IMR-90 (cell line): ENCODE measurements around the gene EML4. TPM values are rescaled to one million over a fixed set of nuclear protein-coding genes. Genes with fewer than 3 reads are reported as not detected.

ENCODE experiments used
- ATAC-seq: fragments of 200-7000 bp; cut with Tn5 transposase; 2 replicates; pipeline ENCODE4 v1.9.1; 2020; ENCODE audit warnings: low read depth, mild to moderate bottlenecking, moderate library complexity
- BruUV-seq: library from RNA; stranded (reverse); fragments of 400-500 nt; replicated peaks from 2 replicates; lab custom pipeline; 2021; lab: Mats Ljungman, UMichigan
- CTCF ChIA-PET: fragments of 300-600 bp; formaldehyde crosslinking; extraction: SDS; loops from one replicate; lab custom pipeline; 2021; ENCODE audit warnings: antibody characterized with exemption; lab: Yijun Ruan, JAX
- POLR2A ChIA-PET: fragments of 300-600 bp; sonication (Branson Sonifier 250); formaldehyde crosslinking; loops from one replicate; lab custom pipeline; 2022; ENCODE audit warnings: antibody characterized with exemption; ENCODE audit not compliant: unreplicated experiment; lab: Charles Lee
- DNase-seq: peaks from one replicate; pipeline ENCODE4 v3.0.0; 2013
- H2AFZ ChIP-seq: replicated peaks from 2 replicates; pipeline ENCODE3; 2013; ENCODE audit warnings: low read length, mild to moderate bottlenecking; ENCODE audit not compliant: poor library complexity
- H2AK5ac ChIP-seq: 2 replicates; pipeline ENCODE4 v1.6.1; 2013; ENCODE audit warnings: low read depth, low read length, inconsistent platforms
- H2AK9ac ChIP-seq: replicated peaks from 2 replicates; pipeline ENCODE3; 2013; ENCODE audit warnings: mild to moderate bottlenecking, low read depth, low read length, moderate library complexity; ENCODE audit not compliant: poor library complexity
- H2BK120ac ChIP-seq: 2 replicates; pipeline ENCODE4 v1.6.1; 2013; ENCODE audit warnings: low read depth, low read length, inconsistent platforms
- H2BK15ac ChIP-seq: 3 replicates; pipeline ENCODE4 v1.6.1; 2013; ENCODE audit warnings: low read depth, low read length, inconsistent platforms
- H2BK20ac ChIP-seq: 2 replicates; pipeline ENCODE4 v1.6.1; 2013; ENCODE audit warnings: low read depth, mild to moderate bottlenecking, inconsistent platforms, low read length, moderate library complexity
- H2BK5ac ChIP-seq: 2 replicates; pipeline ENCODE4 v1.6.1; 2013; ENCODE audit warnings: mild to moderate bottlenecking, low read depth, low read length, inconsistent platforms; ENCODE audit not compliant: poor library complexity, severe bottlenecking
- H3K14ac ChIP-seq: replicated peaks from 2 replicates; pipeline ENCODE4 v1.6.1; 2013; ENCODE audit warnings: low read depth, low read length, inconsistent platforms
- H3K18ac ChIP-seq: 2 replicates; pipeline ENCODE4 v1.6.1; 2013; ENCODE audit warnings: low read depth, low read length, control low read depth
- H3K23ac ChIP-seq: 2 replicates; pipeline ENCODE4 v1.6.1; 2013; ENCODE audit warnings: low read depth, low read length, inconsistent platforms
- H3K27ac ChIP-seq: 2 replicates; pipeline ENCODE4 v1.5.1; 2013; ENCODE audit warnings: mild to moderate bottlenecking, control low read depth, low read length; ENCODE audit not compliant: insufficient read depth
- H3K27me3 ChIP-seq: 2 replicates; pipeline ENCODE4 v1.6.1; 2013; ENCODE audit warnings: low read length; ENCODE audit not compliant: control insufficient read depth, insufficient read depth
- H3K36me3 ChIP-seq: 2 replicates; pipeline ENCODE4 v1.6.1; 2013; ENCODE audit warnings: low read length, mixed read lengths; ENCODE audit not compliant: control insufficient read depth, insufficient read depth
- H3K4ac ChIP-seq: 2 replicates; pipeline ENCODE4 v1.6.1; 2013; ENCODE audit warnings: low read depth, low read length, inconsistent platforms
- H3K4me1 ChIP-seq: 2 replicates; pipeline ENCODE4 v1.6.1; 2013; ENCODE audit warnings: low read length, mixed read lengths; ENCODE audit not compliant: control insufficient read depth, insufficient read depth
- H3K4me2 ChIP-seq: 2 replicates; pipeline ENCODE4 v1.6.1; 2013; ENCODE audit warnings: low read depth, mild to moderate bottlenecking, control low read depth, low read length, moderate library complexity
- H3K4me3 ChIP-seq: 2 replicates; pipeline ENCODE4 v1.5.1; 2013; ENCODE audit warnings: low read depth, mild to moderate bottlenecking, control low read depth, low read length, moderate library complexity; ENCODE audit not compliant: insufficient read depth
- H3K56ac ChIP-seq: 2 replicates; pipeline ENCODE4 v1.6.1; 2013; ENCODE audit warnings: low read length, inconsistent platforms; ENCODE audit not compliant: insufficient read depth; ENCODE audit errors: extremely low read depth
- H3K79me1 ChIP-seq, 2 experiments: 2 replicates each; pipeline ENCODE4 v1.6.1; 2013; ENCODE audit warnings: low read length in 2 of 2, inconsistent platforms in 1 of 2, low read depth in 1 of 2
- H3K9ac ChIP-seq: 2 replicates; pipeline ENCODE4 v1.6.1; 2013; ENCODE audit warnings: low read depth, low read length, control low read depth
- H3K9me1 ChIP-seq: 2 replicates; pipeline ENCODE4 v1.6.1; 2013; ENCODE audit warnings: low read length, inconsistent platforms; ENCODE audit not compliant: insufficient read depth
- H3K9me3 ChIP-seq: 2 replicates; pipeline ENCODE4 v1.6.1; 2013; ENCODE audit warnings: low read length; ENCODE audit not compliant: control insufficient read depth, insufficient read depth
- H4K20me1 ChIP-seq: 2 replicates; pipeline ENCODE4 v1.6.1; 2013; ENCODE audit warnings: low read length, inconsistent platforms; ENCODE audit not compliant: insufficient read depth
- H4K5ac ChIP-seq: 2 replicates; pipeline ENCODE4 v1.6.1; 2013; ENCODE audit warnings: mild to moderate bottlenecking, low read depth, low read length, control low read depth
- H4K8ac ChIP-seq, 2 experiments: 2 replicates each; pipeline ENCODE4 v1.6.1; 2013; ENCODE audit warnings: low read depth in 2 of 2, low read length in 2 of 2, control low read depth in 1 of 2, inconsistent platforms in 1 of 2
- H4K91ac ChIP-seq: 2 replicates; pipeline ENCODE4 v1.6.1; 2013; ENCODE audit warnings: low read depth, low read length, inconsistent platforms; ENCODE audit not compliant: insufficient read depth
- BHLHE40 ChIP-seq: fragments of 150-350 bp; IDR thresholded peaks from 2 replicates; pipeline ENCODE4 v1.6.1; 2016; ENCODE audit warnings: mild to moderate bottlenecking, low read depth, low read length
- ELK1 ChIP-seq: fragments of 150-350 bp; IDR thresholded peaks from 2 replicates; pipeline ENCODE4 v1.6.1; 2016; ENCODE audit warnings: low read depth, mild to moderate bottlenecking, low read length, moderate library complexity, borderline replicate concordance
- WGBS, 2 experiments: methylation state at CpG; one replicate each; pipeline versions ENCODE4 v1.1.5 to v1.1.7; 2013; ENCODE audit warnings: missing lambda C conversion rate in 2 of 2; ENCODE audit not compliant: insufficient read length in 1 of 2; ENCODE audit errors: extremely low coverage in 2 of 2; 5-methylcytosine and 5-hydroxymethylcytosine counted together
- dilution Hi-C: fragments of 300-500 bp; cut with HindIII; formaldehyde crosslinking; loops from one replicate; pipeline ENCODE4 v1.14.3; 2018; ENCODE audit warnings: low sequenced_read_pairs; ENCODE audit not compliant: unreplicated experiment
- in situ Hi-C: fragments of 300-500 bp; cut with MboI; formaldehyde crosslinking; loops from 3 replicates; pipeline ENCODE4 v1.14.3; 2019; ENCODE audit warnings: low sequenced_read_pairs, inconsistent platforms, mixed read lengths
- intact Hi-C: fragments of 100-400 bp; cut with micrococcal nuclease; formaldehyde crosslinking; loops from 2 replicates; pipeline ENCODE4 v1.10.0; 2022
- polyA plus RNA-seq, 3 experiments: library from polyadenylated mRNA; depleted of rRNA; stranded (reverse); fragments of >200 nt; gene quantifications; 2 replicates each; pipeline ENCODE4 v1.2.3, GENCODE V29; 2012; ENCODE audit warnings: low replicate concordance in 1 of 3
- total RNA-seq: library from RNA; depleted of rRNA; stranded (reverse); fragments of >200 nt; gene quantifications from 2 replicates; pipeline ENCODE4 v1.2.3, GENCODE V29; 2012
- TF ChIP-seq, protein P1 (sequence below): conservative IDR thresholded peaks from 2 replicates; pipeline ENCODE4 v1.5.1; 2012; ENCODE audit warnings: mild to moderate bottlenecking, low read depth, low read length, improper control_type of control experiment

Gene EML4
- total and polyA plus RNA-seq, 2 of the 4 experiments (the other 2 are of a cell fraction) = 29.7 to 73.7 TPM

DNA sequence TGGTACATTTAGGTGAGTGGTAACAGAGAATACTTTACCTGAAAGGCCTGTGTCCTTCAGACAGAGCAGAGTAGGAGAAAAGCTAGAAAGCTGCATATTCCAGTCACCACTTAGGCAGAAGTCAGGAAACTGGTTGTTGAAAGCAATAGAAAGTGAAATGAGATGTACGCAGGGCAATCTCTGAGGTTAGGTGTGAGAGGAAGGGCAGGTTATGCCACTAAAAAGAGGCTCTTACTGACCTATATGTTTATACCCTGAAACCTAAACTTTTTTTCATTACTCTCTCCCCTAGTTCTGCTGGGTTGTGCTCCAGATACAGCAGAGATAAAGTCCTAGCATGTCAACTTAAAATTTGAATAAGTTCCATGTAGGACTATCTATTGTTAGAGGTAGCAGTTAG lies 98.4 kb downstream of the EML4 start:
- BruUV-seq = no TSS peak

More for the DNA sequence above, 98.4 kb downstream of the EML4 start:
- Histone ChIP-seq H3K23ac (no peak overlapping the region), H2AK9ac (no peak overlapping the region), H4K91ac (no peak overlapping the region), H2BK5ac (no peak overlapping the region), H3K36me3 (peaks cover 10% of the 10 kb centered on the region), H2AK5ac (no peak overlapping the region), H3K14ac (no peak overlapping the region), H3K4ac (no peak overlapping the region), H2BK15ac (no peak overlapping the region), H3K9me1 (peaks cover 4% of the 10 kb centered on the region; the same call in 1 of the 2 replicates), H2BK120ac (no peak overlapping the region), H4K20me1 (no peaks in the 10 kb centered on the region), H3K9ac (no peak overlapping the region), H4K5ac (no peak overlapping the region), H3K27me3 (no peaks in the 10 kb centered on the region), H3K9me3 (no peaks in the 10 kb centered on the region), H3K18ac (no peak overlapping the region), H3K4me1 (peaks cover 2% of the 10 kb centered on the region; the same call in 1 of the 2 replicates), H2BK20ac (no peak overlapping the region), H3K4me3 (no peak overlapping the region), H3K79me1 (peaks cover 0 to 5% of the 10 kb centered on the region in 2 experiments; a peak in 2 of 4 replicates), H4K8ac (no peak overlapping the region), H3K4me2 (no peak overlapping the region), H3K56ac (no peak overlapping the region), H3K27ac (no peak overlapping the region), H2AFZ (no peak overlapping the region)
- no CpG with 5 or more reads among the region's 1 CpG for WGBS, 2 experiments
- in situ Hi-C loops = no loop called here
- ATAC-seq = no peak
- ChIA-PET POLR2A (no interaction called here), CTCF (no interaction called here)
- dilution Hi-C loops = no loop called here
- no peak for TF ChIP-seq BHLHE40
- TF ChIP-seq, protein P1, sequence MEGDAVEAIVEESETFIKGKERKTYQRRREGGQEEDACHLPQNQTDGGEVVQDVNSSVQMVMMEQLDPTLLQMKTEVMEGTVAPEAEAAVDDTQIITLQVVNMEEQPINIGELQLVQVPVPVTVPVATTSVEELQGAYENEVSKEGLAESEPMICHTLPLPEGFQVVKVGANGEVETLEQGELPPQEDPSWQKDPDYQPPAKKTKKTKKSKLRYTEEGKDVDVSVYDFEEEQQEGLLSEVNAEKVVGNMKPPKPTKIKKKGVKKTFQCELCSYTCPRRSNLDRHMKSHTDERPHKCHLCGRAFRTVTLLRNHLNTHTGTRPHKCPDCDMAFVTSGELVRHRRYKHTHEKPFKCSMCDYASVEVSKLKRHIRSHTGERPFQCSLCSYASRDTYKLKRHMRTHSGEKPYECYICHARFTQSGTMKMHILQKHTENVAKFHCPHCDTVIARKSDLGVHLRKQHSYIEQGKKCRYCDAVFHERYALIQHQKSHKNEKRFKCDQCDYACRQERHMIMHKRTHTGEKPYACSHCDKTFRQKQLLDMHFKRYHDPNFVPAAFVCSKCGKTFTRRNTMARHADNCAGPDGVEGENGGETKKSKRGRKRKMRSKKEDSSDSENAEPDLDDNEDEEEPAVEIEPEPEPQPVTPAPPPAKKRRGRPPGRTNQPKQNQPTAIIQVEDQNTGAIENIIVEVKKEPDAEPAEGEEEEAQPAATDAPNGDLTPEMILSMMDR = no peak
- no peak for TF ChIP-seq ELK1
- intact Hi-C loops = no loop called here
- DNase-seq = no peak
